SIG-M5 (cell line): ENCODE results near the gene CTNNA2.

Experiments
- DNase-seq: peaks from one replicate; lab custom pipeline; 2025; lab: John Stamatoyannopoulos, UW

CTNNA2 gene

DNA sequence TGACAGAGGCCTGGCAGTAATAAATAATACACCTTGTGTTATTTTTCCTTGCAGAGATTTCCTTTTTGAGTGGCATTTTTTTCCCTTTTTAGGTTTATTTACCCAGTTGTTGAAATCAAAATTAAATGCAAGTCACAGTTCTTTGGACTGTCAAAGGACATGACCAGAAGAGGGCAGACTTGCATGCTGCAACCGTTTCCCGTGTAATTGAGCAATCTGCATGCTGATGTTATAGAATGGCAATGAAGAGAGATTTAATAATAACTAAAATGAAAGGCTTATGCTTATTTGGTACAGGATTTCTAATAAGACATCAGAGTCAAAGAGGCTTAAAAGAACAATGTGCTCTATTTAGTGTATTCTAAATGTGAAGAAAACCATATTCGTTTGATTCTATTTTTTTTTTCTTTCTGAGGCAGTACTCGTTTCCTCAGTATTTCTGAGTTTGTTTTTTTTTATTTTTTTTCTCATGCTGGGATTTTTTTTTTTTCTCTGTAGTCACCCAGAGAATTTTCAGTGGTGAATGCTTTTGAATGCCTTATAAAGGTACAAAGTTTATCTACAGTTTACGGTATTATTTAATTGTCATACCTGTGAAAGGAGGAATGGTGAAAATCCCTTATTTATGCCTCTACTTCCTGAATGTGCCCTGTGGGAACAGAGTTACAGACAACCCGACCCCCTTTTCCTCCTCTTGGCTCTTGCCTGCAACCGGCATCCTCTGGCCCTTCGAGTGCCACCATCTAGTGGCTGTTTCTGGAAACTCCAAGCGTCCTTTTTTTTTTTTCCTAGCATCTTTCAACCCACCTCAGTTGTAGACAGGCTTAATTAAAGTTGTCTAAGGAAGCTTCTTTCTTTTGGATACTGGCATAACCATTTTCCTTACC is 423.2 kb downstream of the CTNNA2 start:
- no peak for DNase-seq

DNA sequence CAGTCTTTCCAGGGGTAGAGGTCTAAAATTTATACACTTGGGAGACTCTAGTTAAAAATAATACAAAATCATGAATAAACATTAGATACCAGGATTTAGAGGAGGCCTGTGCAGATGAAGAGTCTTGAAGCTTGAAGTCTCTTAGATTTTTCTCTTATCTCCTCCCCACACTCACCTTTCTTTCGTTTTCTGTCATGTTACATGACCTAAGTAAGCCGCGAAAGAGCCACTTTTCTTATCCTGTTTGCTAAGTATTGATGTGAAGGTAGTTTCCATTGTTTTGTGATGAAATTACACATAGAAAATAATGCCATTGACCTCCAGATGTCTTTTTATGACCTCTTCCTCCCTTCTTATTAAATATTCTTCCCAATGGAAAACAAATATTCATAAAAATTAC is 423.9 kb downstream of the CTNNA2 start:
- DNase-seq, result no peak

DNA sequence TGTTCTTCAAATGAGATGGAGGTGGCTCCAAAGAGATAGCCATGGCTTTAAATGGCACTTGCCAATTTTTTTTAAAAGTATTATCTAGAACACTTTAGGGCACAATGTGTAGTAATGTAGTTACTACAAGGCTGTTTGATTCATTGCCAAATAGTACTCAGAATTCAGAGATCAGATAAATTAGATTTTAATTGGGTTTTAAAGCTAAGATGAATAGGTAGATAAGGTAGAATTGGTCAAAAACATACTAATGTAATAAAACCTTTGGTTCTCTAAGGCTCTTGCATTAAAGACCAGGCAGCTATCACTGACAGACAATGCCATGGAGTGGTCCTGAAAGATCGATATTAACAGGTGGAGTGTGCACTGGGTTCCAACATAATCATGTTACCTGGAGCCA is 425.8 kb downstream of the CTNNA2 start:
- DNase-seq, result no peak

DNA sequence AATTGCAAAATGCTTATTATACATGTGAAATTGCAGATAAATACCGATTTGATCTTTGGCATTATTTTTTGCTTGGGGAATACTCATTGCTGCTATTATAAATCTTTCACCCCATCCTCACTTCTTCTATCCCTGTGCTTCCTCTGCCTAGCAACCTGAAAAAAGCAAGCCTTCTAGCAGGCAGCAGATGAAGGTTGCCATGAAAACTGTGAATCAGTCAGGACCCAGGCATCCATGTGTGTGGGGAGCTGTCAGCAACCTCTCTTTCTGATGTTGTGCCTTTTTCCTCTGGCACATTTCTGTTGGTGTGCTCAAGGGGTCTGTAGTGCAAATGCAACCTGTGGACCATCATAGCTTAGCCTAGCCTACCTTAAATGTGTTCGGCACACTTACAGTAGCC is 427.5 kb downstream of the CTNNA2 start:
- DNase-seq, result no peak

DNA sequence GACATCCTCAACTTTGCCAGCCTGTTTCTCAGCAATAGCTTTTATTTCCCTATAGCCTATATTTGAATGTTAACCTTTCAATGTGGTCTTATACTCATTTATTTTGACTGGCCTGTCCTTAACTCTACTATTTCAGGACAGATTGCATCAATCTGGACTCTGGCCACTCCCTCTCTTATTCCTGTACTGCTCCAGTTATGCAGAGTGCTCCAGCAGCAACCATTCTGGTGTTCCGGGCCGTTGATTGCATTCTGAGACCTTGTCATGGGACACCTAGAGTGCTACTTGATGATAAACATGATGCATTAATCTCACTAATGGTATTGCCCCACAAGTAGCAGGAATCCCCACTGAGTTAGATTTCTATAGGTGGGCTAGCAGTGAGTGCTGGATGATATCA is 428.3 kb downstream of the CTNNA2 start:
- no peak for DNase-seq

DNA sequence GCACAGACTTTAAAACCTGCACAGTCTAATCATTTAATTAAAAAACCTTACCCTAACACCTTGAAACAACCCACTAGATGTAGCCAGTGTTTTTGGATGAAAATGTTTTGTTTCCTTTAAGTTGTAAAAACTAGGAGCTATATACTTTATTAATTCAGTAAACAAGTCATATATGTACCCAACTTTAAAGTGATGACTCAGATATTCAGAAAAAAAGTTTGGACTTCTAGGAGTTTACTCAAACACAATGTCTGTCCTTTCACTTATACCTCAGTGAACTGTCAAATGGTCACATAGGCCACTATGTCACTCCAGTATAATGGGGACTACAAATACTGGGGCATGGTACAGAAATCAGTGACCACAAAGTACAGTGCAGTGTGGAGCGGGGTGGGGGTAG is 431.4 kb downstream of the CTNNA2 start:
- no peak for DNase-seq

DNA sequence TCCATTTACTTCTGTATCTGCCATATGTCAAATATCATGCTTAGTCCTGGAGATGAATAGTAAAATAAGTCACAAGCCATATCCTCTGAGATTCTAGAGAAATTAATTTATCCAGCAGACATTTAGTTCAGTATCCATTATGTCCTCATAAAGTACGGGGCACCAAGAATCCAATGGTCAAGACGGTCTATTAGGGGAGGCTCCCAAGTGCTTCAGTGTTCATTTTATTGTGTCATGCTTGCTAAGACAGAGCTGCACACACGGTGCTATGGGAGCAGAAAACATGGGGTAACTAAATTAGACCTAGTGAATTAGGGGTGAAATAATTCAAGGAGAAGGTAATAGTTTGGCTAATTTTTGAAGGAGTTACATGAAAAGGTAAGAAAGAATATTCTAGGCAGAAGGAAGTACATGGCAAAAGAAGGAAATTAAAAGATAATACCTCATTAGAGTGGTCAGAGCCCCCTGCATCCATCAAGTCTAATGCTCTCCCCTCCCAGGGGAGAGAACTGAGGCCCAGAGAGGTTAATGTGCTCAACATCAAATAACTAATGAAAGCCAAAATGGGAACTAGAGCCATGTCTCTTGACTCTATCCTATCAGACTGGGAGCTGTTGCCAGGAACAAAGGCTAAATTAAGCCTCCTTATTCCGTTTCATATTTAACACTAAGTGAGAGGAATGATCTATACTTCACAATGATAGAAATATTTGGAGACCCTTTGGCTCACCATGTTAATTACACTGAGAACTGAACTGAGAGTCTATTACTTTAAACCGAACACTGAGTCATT is 433.0 kb downstream of the CTNNA2 start:
- DNase-seq, result no peak

DNA sequence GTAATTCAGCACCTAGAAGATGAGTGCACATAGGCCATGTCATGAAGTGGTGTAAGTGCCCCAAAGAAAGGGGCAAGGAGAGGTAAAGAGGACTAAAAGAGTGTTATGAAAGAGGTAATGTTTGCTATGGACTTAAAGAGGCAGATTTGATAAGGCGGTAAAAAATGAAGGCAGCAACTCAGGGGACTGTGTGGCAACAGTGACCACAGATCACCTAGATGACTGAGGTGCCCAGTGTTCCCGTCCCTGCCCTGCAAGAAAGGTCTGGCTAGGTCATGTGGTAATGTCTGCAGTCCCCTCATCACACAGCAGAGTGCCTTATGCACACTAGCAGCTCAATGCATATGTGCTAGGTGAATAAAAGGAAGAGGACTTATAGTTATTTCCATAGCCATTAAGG is 434.9 kb downstream of the CTNNA2 start:
- no peak for DNase-seq

DNA sequence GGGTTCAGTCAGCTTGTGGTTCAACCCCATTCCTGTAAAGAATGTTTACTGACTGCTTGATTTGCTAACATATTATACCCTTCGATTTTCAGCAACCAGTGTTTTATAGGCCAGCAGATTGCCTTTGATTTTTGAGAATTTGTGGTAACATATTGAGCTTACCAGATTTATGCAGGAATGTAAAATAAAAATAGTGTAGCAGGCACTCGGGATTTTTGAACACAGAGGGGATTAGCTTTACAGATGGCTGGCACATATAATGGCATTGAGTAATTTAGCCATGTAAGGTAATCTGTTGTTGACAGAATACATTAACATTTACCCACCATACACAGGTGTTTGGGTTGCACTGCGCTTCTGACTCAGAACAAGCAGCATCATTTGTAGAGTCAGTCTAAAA is 437.7 kb downstream of the CTNNA2 start:
- DNase-seq, result no peak

DNA sequence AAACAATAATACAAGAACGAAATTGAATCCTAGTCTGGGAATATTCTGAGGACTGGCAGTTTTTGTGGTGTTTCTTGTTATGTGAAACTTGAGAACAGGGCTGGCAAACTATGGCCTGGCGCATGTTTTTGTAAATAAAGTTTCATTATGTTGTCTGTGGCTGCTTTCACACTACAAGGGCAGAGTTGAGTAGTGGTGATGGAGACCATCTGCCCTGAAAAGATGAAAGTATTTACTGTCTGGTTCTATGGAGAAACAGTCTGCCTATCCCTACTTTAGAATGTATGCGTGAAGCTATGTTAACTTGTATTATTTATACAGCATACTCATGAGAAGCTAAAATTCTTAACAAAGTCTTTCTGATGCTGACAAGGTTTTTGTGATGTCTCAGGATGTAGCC is 439.8 kb downstream of the CTNNA2 start:
- no peak for DNase-seq

DNA sequence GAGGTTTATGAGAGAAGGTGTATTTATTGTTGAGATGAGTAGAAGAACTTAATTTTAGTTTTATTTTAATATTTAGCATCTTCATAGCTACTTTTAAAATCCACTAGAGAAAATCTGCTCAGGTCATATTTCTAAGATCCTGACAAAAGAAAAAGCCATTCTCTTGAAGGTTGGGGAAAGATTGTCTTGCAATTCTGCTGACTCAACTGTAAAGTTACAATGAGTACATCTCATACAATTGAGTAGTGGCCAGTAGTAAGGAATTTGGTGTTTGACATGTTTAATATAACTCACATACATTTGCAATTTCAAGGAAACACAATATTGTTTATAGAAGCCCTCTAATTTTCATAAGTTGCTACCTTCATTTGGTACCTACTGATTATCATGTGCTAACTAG is 447.2 kb downstream of the CTNNA2 start:
- no peak for DNase-seq

DNA sequence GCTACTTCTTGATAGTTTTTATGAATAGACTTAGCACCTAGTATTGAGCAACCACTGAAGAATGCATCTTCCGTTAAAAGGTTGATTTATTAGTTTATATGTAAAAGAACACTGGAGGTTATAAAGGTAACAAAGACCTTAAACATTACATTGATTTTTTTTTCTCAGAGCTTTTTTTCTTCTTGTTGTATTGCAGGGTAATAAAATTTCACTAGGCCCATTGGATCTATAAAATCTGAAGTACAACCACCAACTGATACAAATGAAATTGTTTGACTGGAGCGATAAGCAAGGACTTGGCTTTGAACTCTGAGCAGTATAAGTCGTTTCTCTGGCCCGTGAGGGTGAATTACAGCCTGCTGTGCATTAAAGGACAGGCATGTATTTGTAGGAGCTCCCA is 447.7 kb downstream of the CTNNA2 start:
- no peak for DNase-seq

DNA sequence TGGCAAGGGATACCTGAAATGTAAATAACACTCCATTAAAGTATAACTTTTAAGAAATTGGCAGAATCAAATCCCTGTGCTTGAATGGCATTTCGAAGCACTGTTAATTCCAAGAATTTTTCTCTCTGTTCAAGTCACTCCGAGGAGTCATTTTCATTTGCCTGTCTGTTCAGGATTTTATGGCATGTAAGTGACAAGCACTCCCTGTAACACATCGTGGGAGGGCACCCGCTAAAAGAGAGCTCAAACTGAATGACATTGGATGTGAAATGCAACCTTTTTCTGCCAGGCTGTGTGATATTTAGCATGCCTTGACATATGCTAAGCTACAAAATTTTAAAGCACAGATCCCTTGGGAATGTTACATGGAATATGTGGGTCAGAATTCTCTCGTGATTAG is 452.1 kb downstream of the CTNNA2 start:
- DNase-seq, result no peak

DNA sequence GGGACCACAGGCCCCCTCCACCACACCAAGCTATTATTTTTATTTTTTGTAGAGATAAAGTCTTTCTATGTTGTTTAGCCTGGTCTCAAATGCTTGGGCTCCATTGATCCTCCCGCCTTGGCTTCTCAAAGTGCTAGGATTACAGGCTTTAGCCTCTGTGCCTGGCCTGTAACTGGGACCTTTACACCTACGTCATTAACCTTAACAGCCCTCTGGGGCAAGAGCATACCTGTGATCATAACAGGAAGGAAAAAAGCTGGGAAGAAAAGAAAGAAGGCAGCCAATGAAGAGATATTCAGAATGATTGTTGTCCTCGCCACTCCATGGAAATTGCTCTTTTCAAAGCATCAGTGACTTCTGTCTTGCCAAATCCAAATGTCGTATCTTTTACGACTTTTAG is 453.5 kb downstream of the CTNNA2 start:
- DNase-seq, result no peak

DNA sequence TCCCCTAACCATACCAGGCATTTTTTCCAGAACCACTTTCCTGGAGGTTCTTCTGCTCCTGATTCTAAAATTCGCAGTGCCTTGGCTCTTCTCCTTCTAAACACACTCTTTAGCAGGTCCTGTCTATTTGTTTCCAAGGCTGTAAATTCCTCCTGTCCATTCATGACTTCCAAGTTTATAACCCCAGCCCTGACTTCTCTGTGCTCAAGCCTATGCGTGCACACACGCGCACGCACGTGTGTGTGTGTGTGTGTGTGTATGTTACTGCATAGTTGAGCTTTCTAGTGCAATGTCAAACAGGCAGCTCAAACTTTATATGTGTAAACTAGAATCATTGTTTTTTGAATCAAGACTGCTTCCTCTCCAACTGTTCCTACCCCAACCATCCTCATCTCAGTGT is 454.0 kb downstream of the CTNNA2 start:
- DNase-seq, result no peak

DNA sequence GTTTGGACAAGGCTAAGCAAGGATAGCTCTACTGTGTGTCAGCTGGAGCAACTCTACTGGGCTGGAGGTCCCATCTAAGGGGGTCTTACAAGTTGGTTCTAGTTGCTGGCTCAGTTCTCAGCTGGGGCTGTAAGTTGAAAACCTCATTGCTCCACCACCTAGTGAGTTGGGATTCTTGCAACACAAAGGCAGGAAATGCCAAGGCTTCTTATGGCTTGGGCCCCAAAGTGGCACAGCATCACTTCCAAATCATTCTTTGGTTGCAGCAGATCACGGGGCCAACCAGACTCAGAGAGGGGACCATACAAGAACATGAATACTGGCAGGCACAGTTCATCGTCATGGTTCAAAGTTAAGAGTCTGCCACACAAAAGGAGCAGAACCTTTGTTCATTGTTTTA is 459.0 kb downstream of the CTNNA2 start:
- DNase-seq, result no peak

DNA sequence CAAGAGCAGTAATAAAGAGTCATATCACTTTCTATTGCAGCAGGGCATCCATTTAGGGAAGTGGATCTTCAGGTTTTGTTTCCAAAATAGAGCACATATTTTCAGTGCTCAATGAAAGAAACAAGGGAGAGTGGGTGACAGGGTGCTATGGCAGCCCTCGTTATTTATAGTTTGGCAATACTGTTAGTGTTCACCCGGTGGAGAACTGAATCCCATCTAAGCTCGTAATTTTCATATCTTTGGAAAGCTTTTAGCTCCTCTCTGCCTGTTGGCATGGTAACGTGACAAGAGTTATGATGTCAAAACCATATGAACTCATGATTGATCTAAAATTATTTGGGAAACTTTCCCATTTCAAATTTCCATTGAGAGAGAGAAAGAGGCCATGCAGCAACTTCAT is 459.8 kb downstream of the CTNNA2 start:
- DNase-seq, result no peak

DNA sequence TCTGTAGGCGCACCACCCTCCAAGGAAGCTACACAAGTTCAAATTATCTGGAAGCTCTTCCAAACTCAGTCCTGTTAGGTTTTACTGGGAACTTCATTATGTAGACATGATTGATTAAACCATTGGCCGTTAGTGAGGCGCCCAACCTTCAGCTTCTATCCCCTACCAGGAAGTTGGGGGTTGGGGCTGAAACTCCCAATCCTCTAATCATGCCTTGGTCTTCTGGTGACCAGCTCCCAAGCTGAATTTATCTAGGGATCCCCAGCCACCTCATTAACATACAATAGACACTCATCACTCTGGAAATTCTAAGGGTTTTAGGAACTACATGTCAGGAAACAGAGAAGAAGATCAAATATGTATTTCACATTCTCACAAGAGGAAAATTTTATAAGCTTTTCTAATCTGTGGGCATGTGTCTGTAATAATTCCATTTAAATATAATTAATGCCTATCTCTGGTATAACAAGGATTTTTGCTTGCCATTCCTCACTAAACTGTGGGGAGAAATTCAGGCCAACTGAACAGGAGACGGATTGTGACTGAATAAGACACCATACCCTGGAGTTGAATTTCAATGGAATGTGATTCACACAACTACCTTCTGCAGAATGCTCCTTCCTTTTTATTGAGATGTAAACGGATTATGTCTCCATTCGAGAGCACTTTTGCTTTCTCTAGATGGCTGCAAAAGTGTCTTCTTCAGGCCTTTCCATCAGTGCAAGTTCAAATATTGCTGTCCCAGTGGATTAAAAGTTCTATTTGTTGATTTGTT is 463.1 kb downstream of the CTNNA2 start:
- DNase-seq, result no peak

DNA sequence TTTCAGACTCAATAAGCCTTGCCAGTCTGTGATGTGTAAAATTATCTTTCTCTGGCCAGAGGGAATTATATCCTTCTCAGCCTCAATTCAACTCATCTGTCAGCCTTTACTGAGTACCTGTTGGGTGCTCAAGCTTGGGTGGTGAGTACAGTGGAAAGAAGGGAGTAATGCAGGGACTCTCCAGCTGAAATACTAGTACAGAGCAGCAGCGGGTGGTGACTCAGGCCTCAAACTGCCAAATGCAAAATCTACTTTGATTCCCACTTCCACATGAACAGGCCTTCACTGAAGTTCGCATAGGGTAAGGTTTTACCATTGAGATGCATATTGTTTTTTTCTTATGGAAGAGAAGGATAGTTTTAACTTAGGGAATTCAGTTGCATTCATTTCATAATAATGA is 464.9 kb downstream of the CTNNA2 start:
- no peak for DNase-seq

DNA sequence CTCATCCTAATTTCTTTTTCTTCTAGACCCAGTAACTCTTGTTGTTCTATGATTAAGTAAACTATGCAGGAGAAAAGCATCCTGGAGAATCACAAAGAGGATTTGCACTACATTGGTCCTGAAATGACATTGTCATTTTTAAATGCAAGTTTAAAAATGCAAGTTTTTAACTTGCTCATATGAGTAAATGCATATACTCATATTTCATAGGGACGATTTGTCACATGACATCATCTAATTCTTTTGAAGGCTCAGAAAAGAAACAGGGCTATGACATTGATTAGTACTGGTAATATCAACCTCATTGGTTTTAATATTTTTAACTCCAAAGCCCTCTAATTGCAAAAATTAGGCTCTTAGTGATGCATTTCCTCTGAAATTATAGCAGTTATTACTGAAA is 467.3 kb downstream of the CTNNA2 start:
- no peak for DNase-seq

DNA sequence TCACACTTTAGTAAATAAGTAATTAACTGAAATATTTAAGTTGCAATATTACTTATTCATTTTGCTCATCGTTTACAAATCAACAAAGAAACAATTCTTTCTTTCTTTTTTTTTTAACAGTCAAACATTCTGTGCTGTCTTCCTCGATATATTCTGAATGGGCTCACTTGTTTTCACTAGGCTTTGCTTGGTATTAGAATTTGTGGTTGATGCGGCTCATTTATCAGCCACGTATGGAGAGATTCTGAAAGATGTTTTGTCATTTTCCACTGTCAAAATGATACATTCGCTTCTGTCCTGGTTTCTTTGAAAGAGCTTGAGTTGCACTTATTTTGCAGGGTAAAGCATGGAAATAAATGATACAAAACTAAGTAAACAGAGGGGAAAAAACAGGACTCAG is 468.0 kb downstream of the CTNNA2 start:
- no peak for DNase-seq

DNA sequence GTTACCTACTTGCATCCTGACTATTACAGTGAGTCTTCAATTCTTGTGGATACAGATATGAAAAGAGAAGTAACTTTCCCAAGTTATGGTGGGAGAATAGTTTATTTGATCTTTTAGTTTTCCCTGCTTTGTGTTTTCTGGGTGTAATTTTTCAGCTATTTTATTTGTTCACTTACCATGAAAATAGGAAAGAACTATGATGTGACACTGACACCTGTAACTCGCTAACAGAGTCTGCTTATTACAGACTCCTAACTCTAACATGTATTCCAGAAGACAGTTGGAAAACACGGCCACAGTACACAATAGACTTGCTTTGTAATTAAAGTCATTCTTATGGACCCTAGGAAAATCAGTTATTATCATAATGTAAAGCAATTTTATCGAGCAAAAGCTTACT is 468.5 kb downstream of the CTNNA2 start:
- DNase-seq, result no peak

DNA sequence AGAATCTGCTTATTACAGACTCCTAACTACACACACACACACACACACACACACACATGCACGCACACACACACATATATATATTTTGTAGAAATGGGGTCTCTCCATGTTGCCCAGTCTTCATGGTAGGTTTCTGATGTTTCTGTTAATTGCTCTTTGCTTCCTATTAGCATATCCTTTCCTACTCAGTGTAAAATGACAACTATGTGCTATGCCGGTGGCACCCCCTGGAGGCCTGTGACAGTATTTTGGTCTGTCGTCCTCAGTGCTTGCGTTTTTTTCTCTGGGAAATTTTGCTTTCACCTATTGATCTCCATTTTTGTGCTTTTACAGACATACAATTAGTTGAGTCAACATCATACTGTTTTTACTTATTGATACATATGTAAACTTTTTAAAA is 469.6 kb downstream of the CTNNA2 start:
- no peak for DNase-seq
